ENCODE measurements around the gene IL1RAPL1.
"Not testable (repeated sequence)": the region's sequence is repeated elsewhere in the genome, so short reads cannot be mapped to it uniquely, and the experiment has no call there.

The IL1RAPL1 gene

DNA sequence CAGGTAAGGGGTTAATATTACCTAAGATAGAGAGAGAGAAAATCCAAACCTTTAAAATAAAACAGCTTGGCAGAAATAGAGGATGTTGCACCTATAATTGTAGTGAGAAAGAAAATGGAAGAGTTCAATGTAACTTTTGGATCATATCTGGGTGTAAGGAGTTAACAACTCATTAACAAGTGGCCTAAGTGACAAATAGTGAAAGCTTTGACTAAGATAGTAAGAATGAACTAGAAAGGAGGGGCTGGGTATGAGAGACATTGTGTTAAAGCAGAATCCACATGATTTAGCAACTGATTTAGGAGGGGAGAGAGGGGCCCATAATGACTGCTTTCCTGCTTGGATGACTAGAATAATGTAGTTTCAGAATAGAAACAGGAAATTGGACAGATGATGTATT, 761.0 kb downstream of the IL1RAPL1 start:
- no peak overlapping the region for H3K9ac ChIP-seq (ENCODE audit: low read depth, low read length)
- no peak overlapping the region for H3K4me2 ChIP-seq (ENCODE audit: insufficient read depth, low read length)
- no peak overlapping the region for H3K4me3 ChIP-seq (ENCODE audit: low read depth in 1 of 2, low read length in 2 of 2)
- H3K79me2 ChIP-seq (ENCODE audit: insufficient read depth, low read length) = no peaks in the 10 kb centered on the region
- H3K36me3 ChIP-seq (ENCODE audit: insufficient read depth, low read length) = no peaks in the 10 kb centered on the region
- DNase-seq (no peak), ATAC-seq (ENCODE audit: insufficient read depth, low read depth) (no peak)
- H3K27ac ChIP-seq (ENCODE audit: low read length) = no peak overlapping the region
- H3K9me3 ChIP-seq (ENCODE audit: insufficient read depth, low read length, severe bottlenecking) = no peaks in the 10 kb centered on the region
- no peaks in the 10 kb centered on the region for H3K27me3 ChIP-seq (ENCODE audit: insufficient read depth, low read length, poor library complexity)
- no peaks in the 10 kb centered on the region for H3K4me1 ChIP-seq (ENCODE audit: insufficient read depth, low read length)
- no peak for TF ChIP-seq EZH2 (IDR thresholded peaks at IDR 0.05; ENCODE audit: borderline replicate concordance, low read depth, low read length, severe bottlenecking)
- TF ChIP-seq, protein P1, sequence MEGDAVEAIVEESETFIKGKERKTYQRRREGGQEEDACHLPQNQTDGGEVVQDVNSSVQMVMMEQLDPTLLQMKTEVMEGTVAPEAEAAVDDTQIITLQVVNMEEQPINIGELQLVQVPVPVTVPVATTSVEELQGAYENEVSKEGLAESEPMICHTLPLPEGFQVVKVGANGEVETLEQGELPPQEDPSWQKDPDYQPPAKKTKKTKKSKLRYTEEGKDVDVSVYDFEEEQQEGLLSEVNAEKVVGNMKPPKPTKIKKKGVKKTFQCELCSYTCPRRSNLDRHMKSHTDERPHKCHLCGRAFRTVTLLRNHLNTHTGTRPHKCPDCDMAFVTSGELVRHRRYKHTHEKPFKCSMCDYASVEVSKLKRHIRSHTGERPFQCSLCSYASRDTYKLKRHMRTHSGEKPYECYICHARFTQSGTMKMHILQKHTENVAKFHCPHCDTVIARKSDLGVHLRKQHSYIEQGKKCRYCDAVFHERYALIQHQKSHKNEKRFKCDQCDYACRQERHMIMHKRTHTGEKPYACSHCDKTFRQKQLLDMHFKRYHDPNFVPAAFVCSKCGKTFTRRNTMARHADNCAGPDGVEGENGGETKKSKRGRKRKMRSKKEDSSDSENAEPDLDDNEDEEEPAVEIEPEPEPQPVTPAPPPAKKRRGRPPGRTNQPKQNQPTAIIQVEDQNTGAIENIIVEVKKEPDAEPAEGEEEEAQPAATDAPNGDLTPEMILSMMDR (IDR thresholded peaks at IDR 0.05; ENCODE audit: borderline replicate concordance, extremely low read depth, low read length, poor library complexity, severe bottlenecking) = no peak
- no peaks in the 10 kb centered on the region for H4K20me1 ChIP-seq (ENCODE audit: insufficient read depth, low read length)
- H2AFZ ChIP-seq (ENCODE audit: low read depth, low read length) = no peak overlapping the region

DNA sequence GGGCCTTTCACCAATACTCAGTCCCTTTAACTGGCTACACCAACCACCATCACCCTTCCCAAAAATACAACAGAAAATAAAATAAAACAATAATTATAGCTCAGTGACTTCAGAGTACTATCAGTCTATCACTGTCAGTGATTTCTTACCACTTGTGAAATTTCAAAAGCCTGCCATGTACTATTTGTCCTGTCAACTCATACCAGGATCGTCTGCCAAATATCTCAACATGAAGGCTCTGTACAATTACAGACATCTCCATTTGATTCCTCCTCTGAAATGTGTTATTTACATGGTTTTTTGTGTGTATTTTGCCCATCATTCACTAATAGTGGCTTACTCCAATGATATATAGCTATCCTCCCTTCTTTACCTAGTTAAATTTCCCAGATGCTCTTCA, 772.0 kb downstream of the IL1RAPL1 start:
- Histone ChIP-seq H3K4me3 (ENCODE audit: low read depth in 1 of 2, low read length in 2 of 2) (no peak overlapping the region), H3K9ac (ENCODE audit: low read depth, low read length) (no peak overlapping the region), H3K27me3 (ENCODE audit: insufficient read depth, low read length, poor library complexity) (no peaks in the 10 kb centered on the region), H3K9me3 (ENCODE audit: insufficient read depth, low read length, severe bottlenecking) (no peaks in the 10 kb centered on the region), H3K79me2 (ENCODE audit: insufficient read depth, low read length) (no peaks in the 10 kb centered on the region), H3K4me1 (ENCODE audit: insufficient read depth, low read length) (no peaks in the 10 kb centered on the region), H3K36me3 (ENCODE audit: insufficient read depth, low read length) (no peaks in the 10 kb centered on the region), H3K27ac (ENCODE audit: low read length) (no peak overlapping the region), H2AFZ (ENCODE audit: low read depth, low read length) (no peak overlapping the region), H3K4me2 (ENCODE audit: insufficient read depth, low read length) (no peak overlapping the region), H4K20me1 (ENCODE audit: insufficient read depth, low read length) (no peaks in the 10 kb centered on the region)
- DNase-seq = no peak
- ATAC-seq (ENCODE audit: insufficient read depth, low read depth) = no peak
- TF ChIP-seq EZH2 (IDR thresholded peaks at IDR 0.05; ENCODE audit: borderline replicate concordance, low read depth, low read length, severe bottlenecking) = no peak
- TF ChIP-seq, protein P1 (IDR thresholded peaks at IDR 0.05; ENCODE audit: borderline replicate concordance, extremely low read depth, low read length, poor library complexity, severe bottlenecking) = no peak

DNA sequence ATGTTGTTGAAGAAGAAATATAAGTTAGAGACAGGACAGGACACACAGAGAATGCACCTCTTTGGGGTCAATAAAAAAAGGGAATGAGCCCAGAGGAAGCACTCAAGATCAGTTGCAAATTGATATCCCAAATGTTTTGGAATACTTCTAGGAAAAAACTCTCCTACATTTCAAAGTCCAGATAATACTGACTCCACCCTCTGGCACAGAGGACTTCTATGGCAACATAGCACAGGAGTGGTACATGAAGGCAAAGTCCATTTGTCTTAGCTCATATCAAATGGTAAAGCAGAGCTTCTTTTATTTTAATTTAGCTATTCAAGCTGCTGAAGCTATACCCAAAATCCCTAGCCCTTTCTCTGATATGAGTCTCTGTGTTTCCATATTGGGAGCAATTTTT, 787.5 kb downstream of the IL1RAPL1 start:
- not testable (repeated sequence) for H3K9ac ChIP-seq (ENCODE audit: low read depth, low read length); H4K20me1 ChIP-seq (ENCODE audit: insufficient read depth, low read length); ATAC-seq (ENCODE audit: insufficient read depth, low read depth); H3K36me3 ChIP-seq (ENCODE audit: insufficient read depth, low read length); H3K4me1 ChIP-seq (ENCODE audit: insufficient read depth, low read length); DNase-seq; H2AFZ ChIP-seq (ENCODE audit: low read depth, low read length); H3K4me3 ChIP-seq (ENCODE audit: low read depth in 1 of 2, low read length in 2 of 2); H3K27me3 ChIP-seq (ENCODE audit: insufficient read depth, low read length, poor library complexity); H3K4me2 ChIP-seq (ENCODE audit: insufficient read depth, low read length); H3K9me3 ChIP-seq (ENCODE audit: insufficient read depth, low read length, severe bottlenecking); H3K79me2 ChIP-seq (ENCODE audit: insufficient read depth, low read length); H3K27ac ChIP-seq (ENCODE audit: low read length)

DNA sequence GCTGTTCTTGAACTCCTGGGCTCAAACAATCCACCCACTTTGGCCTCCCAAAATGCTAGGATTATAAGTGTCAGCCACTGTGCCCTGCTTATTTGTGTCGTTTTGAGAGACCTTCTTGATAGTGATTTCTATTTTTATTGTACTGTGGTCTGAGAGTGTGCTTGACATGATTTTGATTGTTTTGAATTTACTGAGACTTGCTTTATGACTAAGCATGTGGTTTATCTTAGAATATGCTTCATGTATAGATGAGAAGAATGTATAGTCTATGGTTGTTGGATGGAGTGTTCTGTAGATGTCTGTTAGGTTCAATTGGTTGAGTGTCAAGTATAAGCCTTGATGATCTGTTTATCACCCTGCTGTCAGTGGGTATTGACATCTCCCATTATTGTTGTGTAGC, 789.3 kb downstream of the IL1RAPL1 start:
- H4K20me1 ChIP-seq (ENCODE audit: insufficient read depth, low read length) = no peaks in the 10 kb centered on the region
- no peak overlapping the region for H3K4me3 ChIP-seq (ENCODE audit: low read depth in 1 of 2, low read length in 2 of 2)
- H3K4me1 ChIP-seq (ENCODE audit: insufficient read depth, low read length) = no peaks in the 10 kb centered on the region
- DNase-seq (no peak), ATAC-seq (ENCODE audit: insufficient read depth, low read depth) (no peak)
- H3K9me3 ChIP-seq (ENCODE audit: insufficient read depth, low read length, severe bottlenecking) = no peaks in the 10 kb centered on the region
- H3K9ac ChIP-seq (ENCODE audit: low read depth, low read length) = no peak overlapping the region
- H3K36me3 ChIP-seq (ENCODE audit: insufficient read depth, low read length) = no peaks in the 10 kb centered on the region
- no peaks in the 10 kb centered on the region for H3K79me2 ChIP-seq (ENCODE audit: insufficient read depth, low read length)
- H2AFZ ChIP-seq (ENCODE audit: low read depth, low read length) = no peak overlapping the region
- H3K4me2 ChIP-seq (ENCODE audit: insufficient read depth, low read length) = no peak overlapping the region
- no peak overlapping the region for H3K27ac ChIP-seq (ENCODE audit: low read length)
- no peak for TF ChIP-seq EZH2 (IDR thresholded peaks at IDR 0.05; ENCODE audit: borderline replicate concordance, low read depth, low read length, severe bottlenecking)
- TF ChIP-seq, protein P1 (IDR thresholded peaks at IDR 0.05; ENCODE audit: borderline replicate concordance, extremely low read depth, low read length, poor library complexity, severe bottlenecking) = no peak
- H3K27me3 ChIP-seq (ENCODE audit: insufficient read depth, low read length, poor library complexity) = no peaks in the 10 kb centered on the region

All from DND-41 (cell line).